GM12892 (cell line): Measurements from ENCODE around the gene RNASEL.

Experiments
- POLR2A ChIP-seq: IDR thresholded peaks from 2 replicates; pipeline ENCODE4 v1.6.1; 2011; ENCODE audit warnings: low read depth, low read length, control low read depth
- POLR2AphosphoS5 ChIP-seq: IDR thresholded peaks from 2 replicates; pipeline ENCODE4 v1.6.1; 2011; ENCODE audit warnings: low read depth, low read length, control low read depth

DNA sequence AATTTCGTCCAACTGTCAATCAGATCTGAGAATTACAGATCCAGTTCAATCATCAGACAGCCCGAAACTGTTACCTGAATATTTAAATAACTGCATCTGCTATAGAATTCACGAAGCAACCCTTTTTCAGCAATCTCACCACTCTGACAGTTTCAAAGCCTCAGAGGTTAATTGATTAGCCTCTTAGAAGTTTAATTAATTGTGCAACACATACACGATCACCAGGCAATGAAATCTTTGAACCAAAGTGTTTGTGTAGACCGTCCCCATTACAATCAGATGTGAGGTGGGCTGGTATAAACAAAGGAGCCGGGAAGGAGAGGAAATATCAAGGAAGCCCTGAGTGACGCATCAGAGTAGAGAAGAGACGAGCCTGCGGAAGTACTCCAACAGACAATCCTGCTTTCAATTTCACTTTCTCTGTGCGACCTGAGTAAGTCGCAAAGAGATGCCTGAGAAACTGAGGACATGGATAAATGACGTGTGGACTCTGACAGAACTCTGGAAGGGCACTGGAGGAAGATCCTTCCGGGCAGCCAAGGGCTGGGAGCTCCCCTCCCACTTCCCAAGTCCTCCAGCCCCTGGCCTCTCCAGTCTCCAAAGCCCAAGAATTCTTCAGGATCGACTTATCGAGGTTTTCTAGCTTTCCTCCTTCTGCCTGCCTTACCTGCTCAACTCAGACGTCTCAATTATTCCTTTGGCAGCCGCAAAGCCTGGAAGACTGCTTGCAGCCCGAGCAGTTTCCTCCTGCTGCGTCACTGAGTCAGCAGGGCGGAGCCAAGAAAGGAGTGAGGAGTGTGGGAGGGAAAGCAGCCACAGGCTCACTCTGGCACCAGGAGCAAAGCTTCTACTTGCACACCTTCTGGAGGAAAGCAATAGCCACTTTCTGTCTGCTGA lies at the start of gene RNASEL:
- peak; percentile 24; the same call in 1 of the 2 replicates for TF ChIP-seq POLR2A
- no peak for TF ChIP-seq POLR2AphosphoS5
